ENCODE results near the gene DESI1.

GRCh38 chr22:41598081-41598480 is 22.8 kb downstream of the DESI1 start:
- TF ChIP-seq POLR2AphosphoS5 (IDR thresholded peaks at IDR 0.05; ENCODE audit: borderline replicate concordance, low read depth, low read length) (no peak), EZH2 (IDR thresholded peaks at IDR 0.05) (no peak), FOXP2 (optimal IDR thresholded peaks at IDR 0.05; ENCODE audit: control extremely low read depth, extremely low read length, insufficient read depth) (no peak)
